Endothelial cell of umbilical vein (primary cell): ENCODE results near the gene SLC25A43. TPM values are rescaled to one million over a fixed set of nuclear protein-coding genes. Genes with fewer than 3 reads are reported as not detected.

ENCODE experiments used
- BruUV-seq: library from RNA; stranded (reverse); fragments of 400-500 nt; replicated peaks from 2 replicates; lab custom pipeline; 2021; lab: Mats Ljungman, UMichigan
- CTCF ChIA-PET: fragments of 300-600, 350-600 bp; sonication (Branson Sonifier 250); formaldehyde crosslinking; loops from one replicate; lab custom pipeline; 2021; ENCODE audit warnings: antibody characterized with exemption, inconsistent platforms; lab: Charles Lee
- POLR2A ChIA-PET: fragments of 300-600, 350-600 bp; sonication (Branson Sonifier 250); formaldehyde crosslinking; loops from one replicate; lab custom pipeline; 2021; ENCODE audit warnings: antibody characterized with exemption, inconsistent platforms; lab: Charles Lee
- DNase-seq: peaks from one replicate; pipeline ENCODE4 v3.0.0-alpha.2; 2011; ENCODE audit warnings: low read depth, low spot score
- FAIRE-seq: peaks from 2 replicates; lab custom pipeline; 2011; peaks lifted over from hg19 to GRCh38; lab: Jason Lieb, UNC
- H2AFZ ChIP-seq: 2 replicates; pipeline ENCODE4 v1.6.0; 2012; ENCODE audit warnings: low read depth, low read length, control low read depth, inconsistent platforms
- H3K27ac ChIP-seq: 2 replicates; pipeline ENCODE4 v1.5.1; 2011; ENCODE audit warnings: low read depth, mild to moderate bottlenecking, control low read depth, low read length, moderate library complexity; ENCODE audit not compliant: insufficient read depth
- H3K27me3 ChIP-seq, 2 experiments: 2 replicates each; pipeline versions ENCODE4 v1.6.0 to v1.6.1; 2011; ENCODE audit warnings: low read length in 2 of 2, mixed read lengths in 1 of 2; ENCODE audit not compliant: control insufficient read depth in 2 of 2, insufficient read depth in 2 of 2
- H3K36me3 ChIP-seq, 2 experiments: 2 replicates in 1 of 2; 3 replicates in 1 of 2; pipeline ENCODE4 v1.5.1; 2011; ENCODE audit warnings: low read length in 2 of 2, mild to moderate bottlenecking in 1 of 2, moderate library complexity in 1 of 2; ENCODE audit not compliant: control insufficient read depth in 2 of 2, insufficient read depth in 2 of 2; ENCODE audit errors: extremely low read depth in 1 of 2
- H3K4me1 ChIP-seq: 3 replicates; pipeline ENCODE4 v1.5.1; 2011; ENCODE audit warnings: mild to moderate bottlenecking, low read length; ENCODE audit not compliant: control insufficient read depth, insufficient read depth; ENCODE audit errors: extremely low read depth
- H3K4me2 ChIP-seq: 2 replicates; pipeline ENCODE4 v1.6.1; 2011; ENCODE audit warnings: low read length, control low read depth, mixed read lengths; ENCODE audit not compliant: insufficient read depth
- H3K4me3 ChIP-seq, 3 experiments: fragments of 200-600 bp in 1 of 3; sonication (generic), shearing (Covaris generic) in 1 of 3; replicated peaks in 1 of 3; 2 replicates each; pipeline ENCODE4 v1.5.1; 2011 to 2016; ENCODE audit warnings: control low read depth in 3 of 3, low read length in 3 of 3, mild to moderate bottlenecking in 2 of 3, inconsistent platforms in 1 of 3, low read depth in 1 of 3, moderate library complexity in 1 of 3; ENCODE audit not compliant: insufficient read depth in 1 of 3
- H3K79me2 ChIP-seq: 2 replicates; pipeline ENCODE4 v1.6.0; 2012; ENCODE audit warnings: low read length, inconsistent platforms; ENCODE audit not compliant: control insufficient read depth, insufficient read depth
- H3K9ac ChIP-seq: replicated peaks from 2 replicates; pipeline ENCODE3; 2011; ENCODE audit warnings: low read length, control low read depth; ENCODE audit not compliant: insufficient read depth; ENCODE audit errors: extremely low read depth
- H3K9me1 ChIP-seq: replicated peaks from 3 replicates; pipeline ENCODE4 v1.6.0; 2011; ENCODE audit warnings: mild to moderate bottlenecking, low read length; ENCODE audit not compliant: control insufficient read depth, insufficient read depth; ENCODE audit errors: extremely low read depth
- H3K9me3 ChIP-seq: replicated peaks from 2 replicates; pipeline ENCODE4 v1.5.1; 2012; ENCODE audit warnings: low read length, inconsistent platforms; ENCODE audit not compliant: control insufficient read depth, insufficient read depth
- H4K20me1 ChIP-seq: replicated peaks from 2 replicates; pipeline ENCODE3; 2011; ENCODE audit warnings: mild to moderate bottlenecking, low read length; ENCODE audit not compliant: control insufficient read depth, insufficient read depth; ENCODE audit errors: extremely low read depth
- EZH2 ChIP-seq: IDR thresholded peaks from 2 replicates; pipeline ENCODE4 v1.6.1; 2012; ENCODE audit warnings: borderline replicate concordance, low read depth, mild to moderate bottlenecking, moderate library complexity, low read length, inconsistent platforms; ENCODE audit not compliant: severe bottlenecking
- GATA2 ChIP-seq: IDR thresholded peaks from 2 replicates; pipeline ENCODE4 v1.7.0; 2011; ENCODE audit warnings: low read depth, mild to moderate bottlenecking, moderate library complexity, mixed read lengths, low read length; ENCODE audit not compliant: insufficient read length, insufficient read depth
- JUN ChIP-seq: IDR thresholded peaks from 2 replicates; pipeline ENCODE4 v1.6.1; 2011; ENCODE audit warnings: borderline replicate concordance, low read depth; ENCODE audit not compliant: insufficient read length, insufficient read depth
- POLR2A ChIP-seq: IDR thresholded peaks from 2 replicates; pipeline ENCODE4 v1.6.1; 2012; ENCODE audit warnings: low read depth, mild to moderate bottlenecking, control low read depth, low read length
- POLR2AphosphoS5 ChIP-seq: IDR thresholded peaks from 2 replicates; pipeline ENCODE4 v1.6.1; 2012; ENCODE audit warnings: low read depth, mild to moderate bottlenecking, control low read depth, low read length, moderate library complexity; ENCODE audit not compliant: insufficient read depth
- dilution Hi-C: fragments of 300-500 bp; cut with MboI; formaldehyde crosslinking; loops from one replicate; pipeline ENCODE4 v1.15.0; 2019; ENCODE audit warnings: low sequenced_read_pairs; ENCODE audit not compliant: extremely low pct_ligation_motif_present
- intact Hi-C: fragments of 100-400 bp; cut with micrococcal nuclease; formaldehyde crosslinking; loops from one replicate; pipeline ENCODE4 v1.10.0; 2022
- polyA plus RNA-seq, 4 experiments: library from polyadenylated mRNA; depleted of rRNA in 3 of 4; stranded (reverse) in 3 of 4; unstranded in 1 of 4; fragments of >200 nt; gene quantifications; 2 replicates each; pipeline versions ENCODE4 v1.2.1 to v1.2.3, GENCODE V29; 2011 to 2012; ENCODE audit warnings: missing spikeins in 1 of 4
- total RNA-seq: library from RNA; stranded (reverse); gene quantifications from 2 replicates; pipeline ENCODE4 v1.2.3, GENCODE V29; 2021
- TF ChIP-seq, protein P1 (sequence below), 2 donors: IDR thresholded peaks; 1 replicate in 1 of 2; 2 replicates in 1 of 2; pipeline ENCODE4 v1.5.1; 2011; ENCODE audit warnings: low read length in 2 of 2, mild to moderate bottlenecking in 2 of 2, moderate library complexity in 2 of 2, control low read depth in 1 of 2, inconsistent platforms in 1 of 2, low read depth in 1 of 2; ENCODE audit not compliant: insufficient read depth in 1 of 2; ENCODE audit errors: extremely low read depth in 1 of 2

SLC25A43 gene
- total and polyA plus RNA-seq, 2 donors (not counting 3 experiments of a cell fraction or from before 2014, with no cell fraction given), result 7.2 to 11.5 TPM

DNA sequence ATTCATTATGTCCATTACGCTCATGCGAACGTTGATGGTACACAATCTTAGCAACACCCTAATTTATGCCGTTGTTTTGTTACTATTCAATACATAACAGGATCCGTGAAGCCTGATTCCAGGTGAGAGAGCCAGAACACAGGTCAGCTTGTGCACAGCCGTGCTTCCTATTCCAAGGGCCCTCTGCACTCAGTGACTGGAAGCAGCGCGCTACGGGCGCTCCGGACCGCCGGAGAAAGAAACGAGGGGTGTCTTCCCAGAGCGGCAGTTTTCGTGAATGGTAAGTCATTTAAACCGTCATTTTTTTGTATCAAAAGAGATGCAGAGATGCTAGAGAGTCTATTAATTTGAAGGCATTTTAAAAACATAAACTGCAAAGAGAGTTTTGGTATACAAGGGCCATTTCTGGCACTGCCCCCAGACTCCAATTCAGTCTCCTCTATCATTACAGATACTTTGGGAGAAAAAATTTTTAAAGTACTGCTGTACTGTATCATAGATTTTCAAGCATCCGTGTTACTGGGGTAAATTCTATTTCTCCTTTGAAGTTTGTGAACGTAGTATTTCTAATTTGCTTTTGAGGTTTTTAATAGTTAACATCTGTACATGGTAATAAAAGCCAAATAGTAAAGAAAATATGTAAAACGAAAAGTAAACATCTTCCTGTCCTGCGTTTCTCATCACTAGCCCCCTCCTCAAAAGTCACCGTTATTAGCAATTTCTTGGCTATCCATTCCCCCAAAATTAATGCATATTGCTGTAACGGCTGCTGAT is 75.7 kb downstream of the SLC25A43 start:
- Histone ChIP-seq H2AFZ (no peak overlapping the region), H3K9me3 (no peaks in the 10 kb centered on the region), H3K9me1 (no peaks in the 10 kb centered on the region), H3K27me3 (no peaks in the 10 kb centered on the region), H3K27ac (no peak overlapping the region), H3K79me2 (peaks cover under 1% of the 10 kb centered on the region), H4K20me1 (no peaks in the 10 kb centered on the region), H3K4me3 (no peak overlapping the region), H3K4me1 (no peaks in the 10 kb centered on the region), H3K36me3 (peaks cover 5 to 6% of the 10 kb centered on the region in 2 experiments), H3K9ac (no peak overlapping the region), H3K4me2 (no peak overlapping the region)
- intact Hi-C loops (no loop called here), dilution Hi-C loops (no loop called here)
- TF ChIP-seq EZH2, result no peak
- TF ChIP-seq POLR2A, result no peak
- no peak for TF ChIP-seq POLR2AphosphoS5
- TF ChIP-seq, protein P1, sequence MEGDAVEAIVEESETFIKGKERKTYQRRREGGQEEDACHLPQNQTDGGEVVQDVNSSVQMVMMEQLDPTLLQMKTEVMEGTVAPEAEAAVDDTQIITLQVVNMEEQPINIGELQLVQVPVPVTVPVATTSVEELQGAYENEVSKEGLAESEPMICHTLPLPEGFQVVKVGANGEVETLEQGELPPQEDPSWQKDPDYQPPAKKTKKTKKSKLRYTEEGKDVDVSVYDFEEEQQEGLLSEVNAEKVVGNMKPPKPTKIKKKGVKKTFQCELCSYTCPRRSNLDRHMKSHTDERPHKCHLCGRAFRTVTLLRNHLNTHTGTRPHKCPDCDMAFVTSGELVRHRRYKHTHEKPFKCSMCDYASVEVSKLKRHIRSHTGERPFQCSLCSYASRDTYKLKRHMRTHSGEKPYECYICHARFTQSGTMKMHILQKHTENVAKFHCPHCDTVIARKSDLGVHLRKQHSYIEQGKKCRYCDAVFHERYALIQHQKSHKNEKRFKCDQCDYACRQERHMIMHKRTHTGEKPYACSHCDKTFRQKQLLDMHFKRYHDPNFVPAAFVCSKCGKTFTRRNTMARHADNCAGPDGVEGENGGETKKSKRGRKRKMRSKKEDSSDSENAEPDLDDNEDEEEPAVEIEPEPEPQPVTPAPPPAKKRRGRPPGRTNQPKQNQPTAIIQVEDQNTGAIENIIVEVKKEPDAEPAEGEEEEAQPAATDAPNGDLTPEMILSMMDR (IDR thresholded peaks at IDR 0.05; ENCODE audit: extremely low read depth in 1 of 2, insufficient read depth in 1 of 2, low read depth in 1 of 2, low read length in 2 of 2), result no peak
- no peak for TF ChIP-seq GATA2
- TF ChIP-seq JUN, result no peak
- BruUV-seq, result no TSS peak
- DNase-seq (no peak), FAIRE-seq (no peak)
- CTCF ChIA-PET, result interaction anchor here (0.7 to 2.3 kb wide), 2 partner anchors 8 to 41 kb away, joined by 3 to 11 read pairs; no protein-coding TSS in a partner anchor
- POLR2A ChIA-PET, result no interaction called here
